ENCODE results near the gene DYRK4. TPM values are rescaled to one million over a fixed set of nuclear protein-coding genes. Genes with fewer than 3 reads are reported as not detected.

The DYRK4 gene
- total and polyA plus RNA-seq, 2 of the 8 experiments (the other 6 are each of a cell fraction or from before 2014, with no cell fraction given), result 10.5 to 11.4 TPM

- TF ChIP-seq SP1 (IDR thresholded peaks at IDR 0.05; ENCODE audit: low read depth, low read length), result no peak
- TF ChIP-seq KDM4A (IDR thresholded peaks at IDR 0.05; ENCODE audit: low read depth, low read length, severe bottlenecking), result no peak
- TF ChIP-seq RAD21 (IDR thresholded peaks at IDR 0.05 in 1 of 2, conservative IDR thresholded peaks at IDR 0.05 in 1 of 2; ENCODE audit: low read depth in 2 of 2, low read length in 2 of 2), result no peak
- no peak for TF ChIP-seq RNF2 (IDR thresholded peaks at IDR 0.05; ENCODE audit: borderline replicate concordance, low read depth, low read length, missing control alignments, poor library complexity, severe bottlenecking)
- no peak for TF ChIP-seq GABPA (IDR thresholded peaks at IDR 0.05; ENCODE audit: borderline replicate concordance, insufficient read depth, low read length)
- TF ChIP-seq KDM5A (IDR thresholded peaks at IDR 0.05; ENCODE audit: low read length), result no peak
- TF ChIP-seq HDAC2 (IDR thresholded peaks at IDR 0.05; ENCODE audit: borderline replicate concordance in 1 of 2, low read depth in 2 of 2, low read length in 2 of 2), result no peak
Observed at GRCh38 chr12:4589941-4590340, 27.9 kb downstream of the DYRK4 start (continued).

All from H1 (cell line).